HepG2 (cell line): ENCODE data around the gene CACNA1C. TPM values are rescaled to one million over a fixed set of nuclear protein-coding genes. Genes with fewer than 3 reads are reported as not detected.
A peak's percentile ranks its signal among the peaks of the same experiment; 100 is the strongest.

ENCODE experiments used
- ATAC-seq: fragments of 200-7000 bp; cut with Tn5 transposase; 3 replicates; pipeline ENCODE4 v1.9.1; 2020; ENCODE audit warnings: mild to moderate bottlenecking, moderate library complexity
- BruUV-seq: library from RNA; stranded (reverse); fragments of 400-500 nt; replicated peaks from 2 replicates; lab custom pipeline; 2021; lab: Mats Ljungman, UMichigan
- CTCF ChIA-PET: fragments of 300-600 bp; formaldehyde crosslinking; extraction: SDS; loops from one replicate; lab custom pipeline; 2021; ENCODE audit warnings: low total read pairs, inconsistent platforms, low intra/inter-chr PET ratio; lab: Yijun Ruan, JAX
- POLR2A ChIA-PET: fragments of 350-600 bp; sonication (Branson Sonifier 250); formaldehyde crosslinking; loops from one replicate; lab custom pipeline; 2020; ENCODE audit warnings: antibody characterized with exemption, inconsistent platforms; lab: Yijun Ruan, JAX
- DNase-seq: peaks from one replicate; pipeline ENCODE4 v3.0.0-alpha.2; 2015; ENCODE audit warnings: low spot score
- FAIRE-seq: peaks from 3 replicates; lab custom pipeline; 2011; peaks lifted over from hg19 to GRCh38; lab: Jason Lieb, UNC
- H2AFZ ChIP-seq: one replicate; pipeline ENCODE4 v1.6.1; 2011; ENCODE audit warnings: low read length, inconsistent platforms
- H3K27ac ChIP-seq: fragments of 300-600 bp; 3 replicates; pipeline ENCODE4 v1.8.0; 2011; ENCODE audit warnings: mixed run types, mild to moderate bottlenecking, mixed read lengths, low read length, inconsistent platforms; ENCODE audit not compliant: insufficient read depth; ENCODE audit errors: extremely low read length
- H3K27me3 ChIP-seq, 2 experiments: fragments of 200-600 bp in 1 of 2; 2 replicates in 1 of 2; 3 replicates in 1 of 2; pipeline versions ENCODE4 v1.6.0 to v1.8.0; 2011; ENCODE audit warnings: low read length in 2 of 2, mild to moderate bottlenecking in 2 of 2, moderate library complexity in 2 of 2, inconsistent platforms in 1 of 2; ENCODE audit not compliant: insufficient read depth in 2 of 2, control insufficient read depth in 1 of 2
- H3K36me3 ChIP-seq, 2 experiments: fragments of 200-600 bp in 1 of 2; replicated peaks in 1 of 2; 2 replicates in 1 of 2; 3 replicates in 1 of 2; pipeline versions ENCODE4 v1.5.1 to v1.8.0; 2011; ENCODE audit warnings: low read length in 2 of 2, inconsistent platforms in 1 of 2; ENCODE audit not compliant: insufficient read depth in 2 of 2, control insufficient read depth in 1 of 2
- H3K4me1 ChIP-seq: 2 replicates; pipeline ENCODE4 v1.5.1; 2012; ENCODE audit warnings: low read length, inconsistent platforms; ENCODE audit not compliant: insufficient read depth
- H3K4me2 ChIP-seq: 2 replicates; pipeline ENCODE4 v1.6.0; 2011; ENCODE audit warnings: low read depth, low read length, inconsistent platforms
- H3K4me3 ChIP-seq, 3 experiments: fragments of 200-600 bp in 1 of 3; sonication (generic), shearing (Covaris generic) in 1 of 3; replicated peaks in 1 of 3; 2 replicates each; pipeline ENCODE4 v1.5.1; 2011 to 2016; ENCODE audit warnings: low read length in 3 of 3, inconsistent platforms in 2 of 3, low read depth in 2 of 3, mild to moderate bottlenecking in 2 of 3, control low read depth in 1 of 3, mixed read lengths in 1 of 3; ENCODE audit not compliant: insufficient read depth in 1 of 3
- H3K79me2 ChIP-seq: one replicate; pipeline ENCODE4 v1.6.1; 2011; ENCODE audit warnings: low read length, inconsistent platforms; ENCODE audit not compliant: insufficient read depth
- H3K9ac ChIP-seq: 2 replicates; pipeline ENCODE4 v1.6.0; 2011; ENCODE audit warnings: mild to moderate bottlenecking, low read depth, low read length, inconsistent platforms; ENCODE audit not compliant: insufficient read depth
- H3K9me3 ChIP-seq: 2 replicates; pipeline ENCODE4 v1.5.1; 2012; ENCODE audit warnings: mild to moderate bottlenecking, low read length
- H4K20me1 ChIP-seq: 2 replicates; pipeline ENCODE4 v1.6.0; 2011; ENCODE audit warnings: inconsistent platforms, mild to moderate bottlenecking, low read length, moderate library complexity; ENCODE audit not compliant: insufficient read depth
- HMG20B ChIP-seq: conservative IDR thresholded peaks from 2 replicates; pipeline ENCODE4 v1.6.1; 2016; ENCODE audit warnings: missing genetic modification reagents, missing compliant biosample characterization
- HNRNPLL ChIP-seq: fragments of 200-400 bp; formaldehyde crosslinking; IDR thresholded peaks from 2 replicates; pipeline ENCODE4 v1.6.1; 2017; ENCODE audit warnings: mild to moderate bottlenecking, low read depth, low read length; ENCODE audit not compliant: poor library complexity, severe bottlenecking
- HOXD1 ChIP-seq: sonication (generic); formaldehyde crosslinking; IDR thresholded peaks from 2 replicates; pipeline ENCODE4 v1.5.0; 2020; ENCODE audit warnings: missing genetic modification reagents
- NFE2L2 ChIP-seq: fragments of 150-350 bp; IDR thresholded peaks from 2 replicates; pipeline ENCODE4 v1.6.1; 2014; ENCODE audit warnings: low read length
- SIN3B ChIP-seq: fragments of 150-350 bp; IDR thresholded peaks from 2 replicates; pipeline ENCODE4 v1.6.1; 2014; ENCODE audit warnings: low read length
- SMAD1 ChIP-seq: sonication (generic); formaldehyde crosslinking; IDR thresholded peaks from 2 replicates; pipeline ENCODE4 v1.4.0; 2020; ENCODE audit warnings: missing genetic modification reagents, low read depth, mild to moderate bottlenecking, borderline replicate concordance
- SMAD9 ChIP-seq: sonication (generic); formaldehyde crosslinking; IDR thresholded peaks from 2 replicates; pipeline ENCODE4 v1.5.1; 2020; ENCODE audit warnings: mild to moderate bottlenecking, missing genetic modification reagents
- TARDBP ChIP-seq: sonication (generic); formaldehyde crosslinking; IDR thresholded peaks from 2 replicates; pipeline ENCODE4 v1.8.0; 2022; ENCODE audit warnings: mild to moderate bottlenecking, missing genetic modification reagents
- TCF7L2 ChIP-seq: IDR thresholded peaks from 2 replicates; pipeline ENCODE4 v1.6.1; 2011; ENCODE audit warnings: mild to moderate bottlenecking, low read depth, low read length, moderate library complexity
- ZBTB3 ChIP-seq: sonication (generic); formaldehyde crosslinking; IDR thresholded peaks from 2 replicates; pipeline ENCODE4 v1.4.0; 2020; ENCODE audit warnings: low read depth, mild to moderate bottlenecking, moderate library complexity, missing genetic modification reagents, borderline replicate concordance
- WGBS: methylation state at CpG from one replicate; pipeline ENCODE4 v1.1.6; 2017; ENCODE audit warnings: low lambda C conversion rate; 5-methylcytosine and 5-hydroxymethylcytosine counted together
- in situ Hi-C: cut with HindIII; loops from 2 replicates; pipeline ENCODE4 v1.10.0; 2017; ENCODE audit warnings: low pct_unique_long_range_greater_than_20kb; ENCODE audit not compliant: extremely low pct_ligation_motif_present
- intact Hi-C: fragments of 100-400 bp; cut with micrococcal nuclease; formaldehyde crosslinking; loops from one replicate; pipeline ENCODE4 v1.10.0; 2022; ENCODE audit not compliant: unreplicated experiment
- polyA plus RNA-seq, 8 experiments: library from polyadenylated mRNA; depleted of rRNA in 3 of 8; stranded (reverse) in 7 of 8; unstranded in 1 of 8; fragments of >200 nt; fragmentation: Illumina TruSeq in 4 of 8; extraction: Trizol in 4 of 8; gene quantifications; 2 replicates each; pipeline versions ENCODE4 v1.2.1 to v1.2.3, GENCODE V29; 2011 to 2016; ENCODE audit warnings: low read depth in 4 of 8, missing spikeins in 1 of 8, mixed read lengths in 1 of 8; ENCODE audit not compliant: insufficient read depth in 1 of 8
- total RNA-seq, 5 experiments: library from RNA; depleted of rRNA; stranded (reverse); fragments of >200 nt; fragmentation: Illumina TruSeq; extraction: Trizol; gene quantifications; 2 replicates each; pipeline ENCODE4 v1.2.3, GENCODE V29; 2016; ENCODE audit warnings: low read depth in 1 of 5
- TF ChIP-seq, protein P1 (sequence below): IDR thresholded peaks from 2 replicates; pipeline ENCODE4 v1.6.1; 2016

CACNA1C gene
- total and polyA plus RNA-seq, 2 of the 13 experiments (the other 11 are each of a cell fraction or from before 2014, with no cell fraction given): not detected

DNA sequence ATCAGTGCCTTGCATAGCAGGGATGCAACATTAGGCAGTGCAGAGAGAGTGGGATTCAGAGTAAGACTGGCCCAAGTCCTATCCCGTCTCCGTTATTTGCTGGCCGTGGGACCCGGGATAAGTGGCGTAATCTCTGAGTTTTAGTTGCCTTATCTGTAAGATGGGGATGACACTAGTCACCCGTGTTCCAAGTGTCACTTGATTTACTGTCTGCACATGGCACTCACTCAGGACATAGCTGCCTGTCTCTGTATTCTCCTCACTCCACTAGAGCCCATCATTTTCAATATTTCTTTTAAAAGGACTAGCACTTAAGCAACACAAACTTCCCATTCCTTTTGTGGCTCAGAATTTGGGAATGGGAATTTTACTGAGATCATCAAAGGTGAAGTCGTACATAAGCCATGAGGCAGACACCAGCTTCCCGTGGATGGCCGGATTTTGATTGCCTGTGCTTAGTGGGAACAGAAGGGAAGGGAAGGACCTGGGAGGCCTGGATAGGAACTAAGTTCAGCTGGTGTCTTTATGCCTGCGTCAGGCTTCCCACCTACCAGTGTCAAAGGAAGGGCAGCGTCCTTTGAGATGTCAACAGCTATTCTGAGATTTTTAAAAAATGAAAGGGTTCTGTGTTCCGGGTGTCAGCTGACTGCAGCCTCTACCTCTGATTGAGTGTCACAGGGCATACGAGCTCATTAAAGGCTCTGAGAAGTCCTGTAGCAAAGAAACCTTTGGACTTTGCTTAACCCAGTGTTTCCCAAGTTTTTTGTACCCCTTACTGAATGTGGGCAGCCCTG, 361.4 kb downstream of the CACNA1C start:
- DNase-seq: no peak
- FAIRE-seq: no peak
- in situ Hi-C loops (no loop called here), intact Hi-C loops (no loop called here)
- no peak overlapping the region for H3K27ac ChIP-seq
- H3K27me3 ChIP-seq: peaks cover 3 to 64% of the 10 kb centered on the region in 2 experiments; a peak in 4 of 5 replicates
- H3K4me2 ChIP-seq: peak overlapping the region; percentile 24; the same call in 1 of the 2 replicates
- TF ChIP-seq HOXD1: no peak
- no peak for TF ChIP-seq HMG20B
- TF ChIP-seq NFE2L2: no peak
- TF ChIP-seq SMAD9 (CRISPR knock-in tag): no peak
- TF ChIP-seq TCF7L2: no peak
- TF ChIP-seq, protein P1, sequence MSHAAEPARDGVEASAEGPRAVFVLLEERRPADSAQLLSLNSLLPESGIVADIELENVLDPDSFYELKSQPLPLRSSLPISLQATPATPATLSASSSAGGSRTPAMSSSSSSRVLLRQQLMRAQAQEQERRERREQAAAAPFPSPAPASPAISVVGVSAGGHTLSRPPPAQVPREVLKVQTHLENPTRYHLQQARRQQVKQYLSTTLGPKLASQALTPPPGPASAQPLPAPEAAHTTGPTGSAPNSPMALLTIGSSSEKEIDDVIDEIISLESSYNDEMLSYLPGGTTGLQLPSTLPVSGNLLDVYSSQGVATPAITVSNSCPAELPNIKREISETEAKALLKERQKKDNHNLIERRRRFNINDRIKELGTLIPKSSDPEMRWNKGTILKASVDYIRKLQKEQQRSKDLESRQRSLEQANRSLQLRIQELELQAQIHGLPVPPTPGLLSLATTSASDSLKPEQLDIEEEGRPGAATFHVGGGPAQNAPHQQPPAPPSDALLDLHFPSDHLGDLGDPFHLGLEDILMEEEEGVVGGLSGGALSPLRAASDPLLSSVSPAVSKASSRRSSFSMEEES: no peak
- no peak for TF ChIP-seq TARDBP (CRISPR knock-in tag)
- TF ChIP-seq SIN3B: no peak
- TF ChIP-seq SMAD1: no peak
- TF ChIP-seq HNRNPLL: no peak
- TF ChIP-seq ZBTB3: no peak
- no peaks in the 10 kb centered on the region for H3K36me3 ChIP-seq
- no TSS peak for BruUV-seq
- ChIA-PET POLR2A (no interaction called here), CTCF (no interaction called here)
- H3K79me2 ChIP-seq: no peaks in the 10 kb centered on the region
- no peak overlapping the region for H2AFZ ChIP-seq
- H3K4me3 ChIP-seq: no peak overlapping the region
- H4K20me1 ChIP-seq: no peaks in the 10 kb centered on the region
- H3K9me3 ChIP-seq: no peaks in the 10 kb centered on the region
- peak; percentile 19; the same call in 1 of the 3 replicates for ATAC-seq
- H3K9ac ChIP-seq: no peak overlapping the region
- peaks cover 8% of the 10 kb centered on the region; the same call in 1 of the 2 replicates for H3K4me1 ChIP-seq
- 9% methylated on average over 7 of the region's 13 CpGs for WGBS
